Activated CD4-positive, alpha-beta T cell treated with anti-CD3 and anti-CD28 coated beads, Interleukin-2, amount 50 U/mL, for 24 hours (primary cell): Measurements from ENCODE around the gene ZNF502.
"Not testable (repeated sequence)": the region's sequence is repeated elsewhere in the genome, so short reads cannot be mapped to it uniquely, and the experiment has no call there.

Experiments used
- DNase-seq, 2 donors: peaks; one replicate each; pipeline ENCODE4 v3.0.0-alpha.2; 2020; ENCODE audit warnings: low read depth in 1 of 2, low spot score in 1 of 2

ZNF502 gene

GRCh38 chr3:44712455-44713075 is at the start of gene ZNF502:
TSS of gene ZNF502 (plus strand) at chr3:44712660. CDS start at chr3:44720262, 7,602 bp downstream.
- peak; percentile 21 to 63 for DNase-seq

GRCh38 chr3:44665173-44665572 is 47.3 kb upstream of the ZNF502 start:
- no peak for DNase-seq

- DNase-seq, result no peak
Measured at GRCh38 chr3:44666346-44666745, 46.1 kb upstream of the ZNF502 start.

GRCh38 chr3:44669760-44670159 is 42.7 kb upstream of the ZNF502 start:
- DNase-seq, result no peak

GRCh38 chr3:44673466-44673865 is 39.0 kb upstream of the ZNF502 start:
- not testable (repeated sequence) for DNase-seq

- no peak for DNase-seq
Measured at GRCh38 chr3:44674211-44674610, 38.2 kb upstream of the ZNF502 start.

GRCh38 chr3:44678480-44679116 is 33.9 kb upstream of the ZNF502 start:
- DNase-seq, result no peak

- DNase-seq, result no peak
Measured at GRCh38 chr3:44680921-44681455, 31.5 kb upstream of the ZNF502 start.

GRCh38 chr3:44682182-44682896 is 30.1 kb upstream of the ZNF502 start:
- DNase-seq, result no peak

- DNase-seq, result peak in 1 of 2 donors; percentile 54
Measured at GRCh38 chr3:44685128-44685800, 27.2 kb upstream of the ZNF502 start.

GRCh38 chr3:44687898-44688297 is 24.6 kb upstream of the ZNF502 start:
- DNase-seq, result no peak

- no peak for DNase-seq
Measured at GRCh38 chr3:44721231-44722102, 9.0 kb downstream of the ZNF502 start.

- no peak for DNase-seq
Measured at GRCh38 chr3:44722103-44722401, 9.6 kb downstream of the ZNF502 start.

GRCh38 chr3:44729384-44729910 is 17.0 kb downstream of the ZNF502 start, which contains the start of gene ZNF501:
TSS of gene ZNF501 (plus strand) at chr3:44729635. CDS start at chr3:44734422, 4,787 bp downstream.
- peak; percentile 67 to 87 for DNase-seq

GRCh38 chr3:44734646-44735168 is 22.2 kb downstream of the ZNF502 start:
- DNase-seq, result no peak

- DNase-seq, result no peak
Measured at GRCh38 chr3:44761101-44761423, 48.6 kb downstream of the ZNF502 start.

- DNase-seq, result peak; percentile 97 to 99
Measured at GRCh38 chr3:44761424-44762169, 49.1 kb downstream of the ZNF502 start, which contains the start of the genes KIAA1143 and KIF15. TSS of gene KIAA1143 (minus strand) at chr3:44761619. CDS start at chr3:44761602, 17 bp downstream. TSS of gene KIF15 (plus strand) at chr3:44761794. CDS start at chr3:44761866, 72 bp downstream.

GRCh38 chr3:44762170-44762677 is 49.8 kb downstream of the ZNF502 start:
- no peak for DNase-seq

- no peak for DNase-seq
Measured at GRCh38 chr3:44762690-44763089, 50.2 kb downstream of the ZNF502 start.
